Stimulated activated CD4-positive, alpha-beta T cell treated with anti-CD3 and anti-CD28 coated beads, Interleukin-12 subunit alpha, Interleukin-12 subunit beta, amount 100 ng/mL, for 4 hours (primary cell): ENCODE measurements around the gene PIK3R5.
A peak's percentile ranks its signal among the peaks of the same experiment; 100 is the strongest.

Source experiments
- DNase-seq: peaks from one replicate; pipeline ENCODE4 v3.0.0-alpha.2; 2020

PIK3R5 gene

DNA sequence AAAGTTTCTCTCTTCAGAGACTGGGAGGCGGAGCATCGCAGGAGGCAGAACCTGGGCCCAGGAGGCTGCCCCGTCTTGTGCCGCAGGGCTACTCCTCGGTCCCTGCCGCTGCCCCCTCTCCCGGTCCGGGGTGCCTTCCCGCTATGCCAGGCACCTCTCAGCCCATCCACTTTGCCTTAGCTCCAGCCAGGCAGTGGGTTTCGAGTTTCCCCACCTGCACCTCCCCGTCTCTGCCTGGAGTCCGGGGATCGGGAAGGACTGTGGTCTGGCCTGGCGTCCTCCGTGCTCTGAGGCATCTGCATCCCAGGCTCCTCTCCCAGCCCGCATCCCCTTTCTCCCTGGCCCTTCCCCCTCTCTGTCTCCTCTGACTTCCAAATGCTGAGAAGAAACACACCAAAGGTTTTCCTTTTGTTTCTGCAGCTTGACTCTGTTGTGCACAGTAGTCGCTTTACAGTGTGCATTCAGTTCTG, 71.3 kb downstream of the PIK3R5 start:
- no peak for DNase-seq

- no peak for DNase-seq
Observed at GRCh38 chr17:8893621-8894201, 71.8 kb downstream of the PIK3R5 start.

DNA sequence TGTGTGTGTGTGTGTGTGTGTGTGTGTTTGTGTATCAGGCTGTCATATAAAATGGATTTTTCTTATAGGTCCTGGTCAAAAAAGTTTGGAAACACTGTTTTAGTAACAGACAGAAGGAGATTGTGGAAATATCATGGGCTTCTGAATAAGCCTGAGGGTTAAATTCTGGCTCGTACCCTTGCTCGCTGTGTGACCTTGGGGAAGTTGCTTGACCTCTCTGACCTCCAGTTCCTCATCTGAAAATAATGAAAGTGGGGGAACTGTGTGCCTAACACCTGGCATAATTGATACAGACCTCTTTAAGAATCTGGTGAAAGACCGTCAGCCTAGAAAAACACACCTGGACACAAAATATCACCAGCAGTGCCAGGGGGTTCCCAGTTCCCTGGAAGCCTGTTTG, 72.4 kb downstream of the PIK3R5 start:
- no peak for DNase-seq

- no peak for DNase-seq
Observed at GRCh38 chr17:8892338-8892690, 73.2 kb downstream of the PIK3R5 start.

GRCh38 chr17:8890671-8891070, 74.8 kb downstream of the PIK3R5 start:
- DNase-seq: no peak

DNA sequence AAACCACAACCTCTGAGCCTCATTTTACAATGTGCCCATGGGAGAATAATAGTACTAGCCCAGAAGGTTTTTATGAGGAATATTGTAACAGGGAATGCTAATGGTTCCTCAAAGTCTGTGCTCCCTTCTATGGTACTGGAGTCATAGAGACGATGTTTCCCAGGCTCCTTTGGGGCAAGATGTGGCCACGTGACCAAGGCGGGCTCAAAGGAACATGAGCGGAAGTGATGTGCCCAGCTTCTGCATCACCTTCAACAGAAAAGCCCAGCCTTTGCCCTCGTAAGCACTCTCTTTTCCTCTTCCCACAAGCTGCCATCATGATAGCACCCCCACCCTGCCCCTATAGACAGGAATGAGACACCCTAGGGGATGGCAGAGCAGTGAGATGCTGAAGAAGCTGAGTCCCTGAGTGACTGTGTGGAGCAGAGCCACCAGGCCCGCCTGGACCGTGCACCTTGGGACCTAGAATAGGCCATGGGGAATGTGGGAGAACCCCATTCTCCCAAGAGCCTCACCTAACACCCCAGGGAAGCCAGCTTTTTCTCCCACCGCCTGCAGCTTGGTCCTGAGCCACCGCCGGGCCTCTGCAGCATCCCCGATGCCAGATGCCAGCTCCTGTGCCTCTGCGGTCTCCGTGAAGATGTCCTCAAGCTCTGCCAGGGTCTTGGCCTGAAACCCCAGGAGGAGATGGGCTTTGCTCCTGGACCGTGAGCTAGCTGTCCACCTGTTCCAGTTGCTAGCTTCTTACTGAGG, 75.9 kb downstream of the PIK3R5 start:
- no peak for DNase-seq

DNA sequence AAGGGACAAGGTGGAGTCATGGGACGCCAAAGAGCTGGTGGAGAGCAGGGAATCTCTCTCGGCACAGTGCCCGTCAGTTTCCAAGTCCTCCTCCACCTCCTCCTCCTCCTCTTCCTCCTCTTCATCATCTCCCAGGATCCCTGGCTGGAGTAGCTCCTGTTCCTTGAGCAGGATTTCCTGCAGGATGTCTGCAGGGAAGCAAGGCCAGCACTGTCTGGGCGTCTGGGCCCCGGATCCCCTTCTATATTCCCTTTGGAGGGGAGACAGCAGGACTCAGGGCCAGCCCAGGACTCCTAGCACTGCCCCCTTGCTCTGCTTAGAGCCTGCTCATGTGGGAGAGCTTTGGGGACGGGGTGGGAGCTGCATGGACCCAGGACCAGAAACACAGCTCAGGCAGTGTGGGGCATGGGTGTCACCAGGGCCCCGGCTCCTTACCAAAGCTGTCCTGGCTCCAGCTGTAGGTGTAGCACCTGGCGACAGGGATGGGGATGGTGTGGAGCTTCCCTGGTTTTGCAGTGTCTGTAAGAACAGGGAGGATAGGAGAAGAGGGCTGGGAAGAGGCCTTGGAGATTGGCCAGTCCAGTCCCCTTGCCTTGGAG, 76.7 kb downstream of the PIK3R5 start:
- no peak for DNase-seq

DNA sequence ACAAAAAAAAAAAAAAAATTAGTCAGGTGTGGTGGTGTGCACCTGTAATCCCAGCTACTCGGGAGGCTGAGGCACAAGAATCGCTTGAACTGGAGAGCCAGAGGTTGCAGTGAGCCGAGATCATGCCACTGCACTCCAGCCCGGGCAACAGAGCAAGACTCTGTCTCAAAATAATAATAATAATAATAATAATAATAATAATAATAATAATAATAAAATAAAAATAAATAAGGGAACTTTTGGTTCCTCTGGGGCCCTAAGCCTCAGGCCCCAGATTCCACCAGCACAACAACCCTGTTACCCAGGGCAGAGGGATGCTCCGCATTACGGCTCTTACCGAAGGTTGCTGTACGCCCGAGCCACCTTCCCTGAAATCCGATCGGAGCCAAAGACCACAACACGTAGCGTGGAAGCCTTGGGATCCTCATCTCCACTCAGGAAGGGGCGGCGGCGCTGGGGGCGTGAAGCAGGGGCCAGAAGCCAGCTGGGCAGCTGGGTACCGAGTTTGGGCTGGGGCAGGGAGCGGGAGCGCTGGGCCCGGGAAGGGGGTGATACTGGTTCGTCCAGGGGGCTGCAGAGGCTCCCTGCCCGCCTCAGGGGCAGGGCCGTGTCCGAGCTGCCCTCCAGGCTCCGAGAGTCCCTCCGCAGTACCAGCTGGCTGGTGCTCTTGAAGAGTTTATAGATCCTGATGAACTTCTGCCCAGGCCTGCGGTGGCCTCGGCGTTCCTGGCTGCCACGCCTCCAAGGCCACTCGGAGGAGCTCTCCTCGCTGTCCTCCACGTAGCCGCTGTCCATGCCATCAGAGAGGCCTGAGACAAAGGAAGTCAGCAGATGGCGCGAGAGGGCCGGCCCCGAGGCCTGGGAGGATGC, 77.4 kb downstream of the PIK3R5 start:
- no peak for DNase-seq

GRCh38 chr17:8887301-8887700, 78.2 kb downstream of the PIK3R5 start:
- no peak for DNase-seq

- DNase-seq: no peak
Observed at GRCh38 chr17:8885967-8886684, 79.4 kb downstream of the PIK3R5 start.

- peak; percentile 12 for DNase-seq
Observed at GRCh38 chr17:8885163-8885966, 80.1 kb downstream of the PIK3R5 start.

DNA sequence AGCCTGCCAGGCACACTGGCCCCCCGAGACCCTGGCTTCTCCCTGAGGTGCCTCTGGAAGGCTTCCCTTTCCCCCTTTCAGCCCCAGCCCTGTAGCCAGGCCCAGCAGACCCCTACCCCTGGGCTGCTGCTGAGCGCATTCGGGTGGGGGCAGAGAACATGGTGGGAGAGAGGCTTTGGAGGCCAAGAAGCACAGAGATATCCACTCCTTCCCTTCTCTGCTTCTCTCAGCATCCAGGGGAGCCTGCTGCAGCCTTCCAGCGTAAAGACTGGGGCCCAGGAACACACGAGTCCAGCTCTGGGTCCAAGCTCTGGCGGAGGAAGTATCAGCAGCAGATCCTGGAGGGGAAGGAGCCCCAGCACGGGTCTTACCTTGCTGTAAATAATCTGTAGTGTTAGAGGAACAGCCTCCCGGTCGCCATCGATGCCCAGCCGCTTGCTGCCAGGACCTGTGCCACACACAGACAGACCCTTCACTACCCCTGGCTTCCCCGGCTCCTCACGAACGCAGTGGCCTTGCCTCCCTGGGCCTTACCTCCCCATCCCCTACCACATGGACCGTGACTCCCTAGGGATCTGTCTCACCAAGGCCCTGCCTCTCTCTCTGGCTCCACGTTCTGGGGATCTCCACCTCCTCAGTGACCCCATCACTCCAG, 81.0 kb downstream of the PIK3R5 start:
- DNase-seq: no peak

DNA sequence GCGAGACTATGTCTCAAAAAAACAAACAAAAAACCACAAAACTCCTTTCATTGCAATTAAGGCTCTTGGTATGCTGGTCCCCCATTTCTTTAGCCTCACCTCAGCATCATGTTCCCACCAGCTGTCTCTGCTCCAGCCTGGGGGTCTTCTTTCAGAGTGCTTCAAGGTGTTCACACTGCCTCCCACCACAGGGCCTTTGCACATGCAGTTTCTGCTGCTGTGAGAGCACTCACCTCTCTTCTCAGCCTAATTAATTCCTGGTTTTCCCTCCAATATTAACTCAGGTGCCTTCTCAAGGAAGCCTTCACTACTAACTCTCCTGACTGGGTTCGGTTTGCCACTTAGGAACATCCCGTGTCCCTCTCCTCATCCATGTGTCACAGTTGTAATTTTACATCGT, 82.2 kb downstream of the PIK3R5 start:
- no peak for DNase-seq

GRCh38 chr17:8881606-8882005, 83.9 kb downstream of the PIK3R5 start:
- no peak for DNase-seq

DNA sequence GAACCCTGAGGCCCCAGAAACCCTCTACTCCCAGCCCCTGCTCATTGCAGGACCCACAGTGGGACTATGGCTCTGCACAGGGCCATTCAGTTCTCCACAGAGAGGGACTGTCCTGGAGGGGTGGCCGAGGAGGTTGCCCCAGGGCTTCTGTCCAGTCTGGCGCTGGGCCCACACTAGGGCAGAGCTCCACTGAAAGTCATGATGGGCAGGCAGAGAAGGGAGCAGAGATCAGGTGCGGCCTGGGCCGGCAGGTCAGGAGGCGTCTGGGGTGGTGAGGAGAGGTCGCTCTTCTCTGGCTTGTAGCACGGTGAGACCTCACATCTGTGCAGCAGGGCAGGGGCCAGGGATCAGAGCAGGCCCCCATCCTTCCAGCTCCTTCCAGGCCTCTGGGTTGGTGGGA, 85.0 kb downstream of the PIK3R5 start:
- DNase-seq: no peak

GRCh38 chr17:8879410-8879809, 86.1 kb downstream of the PIK3R5 start:
- no peak for DNase-seq

DNA sequence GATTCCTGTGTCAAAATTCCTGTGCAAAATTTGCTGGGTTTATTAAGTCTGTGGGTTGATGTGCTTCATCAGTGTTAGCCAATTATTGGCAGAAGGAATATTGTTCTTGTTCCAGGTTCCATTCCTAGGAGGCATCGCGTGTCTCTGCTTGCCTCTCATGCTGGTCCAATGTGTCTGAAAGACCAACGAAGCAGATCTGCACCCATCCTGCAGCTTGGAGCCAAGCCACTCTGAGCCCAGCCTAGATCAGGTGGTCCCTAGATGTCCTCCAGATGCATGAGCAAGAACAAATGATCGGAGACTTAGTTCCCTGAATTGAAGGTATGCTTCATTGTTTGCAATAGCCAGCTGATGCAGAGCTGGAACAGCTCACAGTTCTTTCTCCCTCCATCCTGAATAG, 87.5 kb downstream of the PIK3R5 start:
- DNase-seq: no peak

- no peak for DNase-seq
Observed at GRCh38 chr17:8875957-8876356, 89.5 kb downstream of the PIK3R5 start.

DNA sequence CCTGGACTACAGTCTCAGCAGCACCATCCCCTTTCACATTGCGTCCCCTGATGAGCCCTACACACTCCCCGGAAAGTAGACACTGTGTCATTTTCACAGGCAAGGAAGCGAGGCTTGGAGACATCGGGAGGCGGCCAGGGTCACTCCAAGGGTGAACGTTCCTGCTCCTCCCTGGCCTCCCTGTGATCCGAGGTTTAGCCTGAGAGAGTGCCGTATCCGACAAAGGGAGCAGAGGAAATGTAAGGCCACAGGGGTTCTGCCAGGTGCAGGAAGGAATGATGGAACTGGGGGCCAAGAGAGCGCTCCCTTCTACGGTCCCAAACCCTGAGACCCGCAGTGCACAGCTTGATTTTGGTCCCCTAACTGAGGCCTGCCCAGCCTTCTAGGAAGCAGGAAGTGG, 90.1 kb downstream of the PIK3R5 start:
- no peak for DNase-seq

DNA sequence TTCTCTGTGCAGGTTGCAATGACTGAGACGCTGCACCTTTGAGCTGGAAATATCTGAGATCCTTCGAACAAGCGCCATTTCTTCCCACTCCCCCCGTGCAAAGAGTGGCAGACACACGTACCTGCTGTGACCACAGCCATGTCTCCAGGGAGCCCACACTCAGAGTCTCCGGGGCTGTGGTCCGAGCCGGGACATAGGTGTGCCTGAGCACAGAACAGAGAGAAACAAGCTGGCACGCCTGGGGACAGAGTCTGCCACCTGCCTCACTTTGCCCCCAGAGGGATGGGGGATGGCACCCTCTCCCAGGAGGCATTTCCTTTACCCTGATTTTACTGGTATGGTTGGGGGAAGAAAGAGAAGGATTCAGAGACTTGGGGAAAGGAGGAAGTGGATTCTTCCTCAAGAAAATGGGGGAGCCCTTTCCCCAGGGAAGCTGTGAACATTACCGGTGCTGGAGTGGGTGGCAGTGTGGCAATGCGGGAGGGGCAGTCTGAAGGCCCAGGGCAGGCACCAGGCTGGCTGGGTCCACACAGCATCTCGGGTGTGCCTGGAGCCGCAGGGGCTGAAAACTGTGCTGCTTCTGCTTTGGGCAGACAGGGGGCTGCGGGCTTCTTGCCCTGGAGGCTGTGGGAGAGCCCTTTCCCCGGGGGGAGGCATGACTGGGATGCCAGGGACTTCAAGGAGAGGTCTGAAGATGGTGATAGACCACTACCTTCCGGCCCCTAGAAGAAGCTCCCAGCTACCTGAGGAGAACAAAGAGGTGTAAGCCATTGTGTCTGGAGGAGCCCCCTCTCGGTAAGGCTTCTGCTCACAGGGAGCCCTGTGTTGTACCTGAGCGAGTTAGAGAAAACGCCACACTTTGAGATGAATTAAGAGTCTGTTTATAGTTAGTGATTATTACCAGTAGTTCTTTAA, 91.4 kb downstream of the PIK3R5 start:
- DNase-seq: no peak
